ENCODE measurements around the gene HYAL2.

HYAL2 gene

DNA sequence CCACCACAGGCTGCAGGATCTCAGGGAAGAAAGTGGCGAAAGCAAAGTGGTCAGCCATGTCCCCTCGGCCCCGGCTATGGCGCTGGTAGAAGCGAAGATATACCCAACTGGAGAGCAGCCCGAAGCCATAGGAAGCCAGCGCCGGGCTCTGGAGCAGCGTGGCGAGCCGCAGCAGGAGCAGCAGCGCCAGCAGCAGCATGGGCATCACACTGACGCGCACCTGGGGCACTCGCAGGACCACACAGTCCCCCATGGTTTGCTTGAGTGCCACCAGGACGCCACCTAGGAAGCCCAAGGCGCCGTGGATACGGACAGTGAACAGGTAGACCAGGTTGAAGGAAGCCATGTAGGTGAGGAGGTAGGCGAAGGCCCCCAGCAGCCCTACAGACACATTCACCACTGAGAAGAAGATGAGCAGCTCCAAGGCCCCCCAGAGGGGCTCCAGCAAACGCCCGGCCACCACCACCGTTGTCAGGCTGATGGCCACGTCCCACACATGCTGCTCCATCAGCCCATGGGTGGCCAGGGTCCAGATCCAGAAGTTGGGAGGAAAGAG is 35.9 kb upstream of the HYAL2 start:
- Histone ChIP-seq H3K4me3 (ENCODE audit: low read depth in 1 of 2, low read length in 2 of 2) (peak overlapping the region; percentile 83 to 99), H3K4me1 (ENCODE audit: control insufficient read depth in 1 of 2, insufficient read depth in 2 of 2, low read length in 2 of 2) (peaks cover 32 to 38% of the 10 kb centered on the region in 2 donors), H3K9me3 (ENCODE audit: control insufficient read depth in 1 of 2, low read length in 2 of 2) (no peaks in the 10 kb centered on the region), H3K27ac (ENCODE audit: low read length) (peak overlapping the region; percentile 82), H3K36me3 (ENCODE audit: control insufficient read depth in 1 of 2, insufficient read depth in 2 of 2, low read length in 2 of 2) (peaks cover 30 to 31% of the 10 kb centered on the region in 2 donors), H3K27me3 (ENCODE audit: low read depth, low read length) (no peaks in the 10 kb centered on the region)

DNA sequence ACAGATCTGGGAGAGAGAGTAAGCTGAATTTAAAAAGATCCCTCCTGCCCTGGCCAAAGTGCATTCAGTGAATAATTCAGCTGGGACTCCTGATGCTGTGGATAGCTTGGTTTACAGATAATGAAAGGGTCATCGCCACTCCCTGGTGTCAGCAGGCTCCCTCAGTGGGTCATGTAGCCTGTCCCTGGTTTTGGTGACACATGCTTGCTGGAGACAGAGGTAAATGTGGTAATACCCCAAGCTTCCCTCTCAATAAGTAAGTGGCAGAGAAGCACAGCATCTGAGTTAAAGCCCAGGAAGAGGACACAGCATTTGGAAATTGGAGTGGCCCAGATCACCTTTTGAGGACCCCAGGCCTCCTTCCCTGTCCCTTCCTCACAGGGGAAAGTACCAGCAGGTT is 34.9 kb upstream of the HYAL2 start:
- peaks cover 33 to 35% of the 10 kb centered on the region in 2 donors for H3K36me3 ChIP-seq (ENCODE audit: control insufficient read depth in 1 of 2, insufficient read depth in 2 of 2, low read length in 2 of 2)
- H3K4me3 ChIP-seq (ENCODE audit: low read depth in 1 of 2, low read length in 2 of 2) = peak overlapping the region; percentile 83 to 99
- peak overlapping the region; percentile 82 for H3K27ac ChIP-seq (ENCODE audit: low read length)
- H3K4me1 ChIP-seq (ENCODE audit: control insufficient read depth in 1 of 2, insufficient read depth in 2 of 2, low read length in 2 of 2) = peaks cover 32 to 38% of the 10 kb centered on the region in 2 donors
- no peaks in the 10 kb centered on the region for H3K9me3 ChIP-seq (ENCODE audit: control insufficient read depth in 1 of 2, low read length in 2 of 2)
- no peaks in the 10 kb centered on the region for H3K27me3 ChIP-seq (ENCODE audit: low read depth, low read length)

DNA sequence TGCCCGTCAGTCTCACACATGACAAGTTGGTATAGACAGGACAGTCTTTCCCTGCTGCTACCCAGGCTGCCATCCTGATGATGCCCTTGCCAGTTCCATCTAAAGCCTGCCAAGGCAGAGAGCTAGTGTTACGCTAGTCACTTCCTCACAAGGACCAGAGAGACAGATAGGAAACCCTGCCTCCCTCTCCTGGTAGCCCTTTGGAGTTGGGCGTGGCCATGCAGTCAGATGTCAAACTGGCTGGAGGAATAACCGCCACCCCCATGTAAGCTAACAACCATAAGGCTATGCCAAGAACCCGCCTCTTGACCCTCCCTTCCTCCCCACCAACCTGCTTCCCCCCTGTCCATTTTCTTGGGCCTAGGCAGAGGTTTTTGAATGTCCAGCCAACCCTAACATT is 34.0 kb upstream of the HYAL2 start:
- H3K27me3 ChIP-seq (ENCODE audit: low read depth, low read length) = no peaks in the 10 kb centered on the region
- peak overlapping the region; percentile 83 to 99 for H3K4me3 ChIP-seq (ENCODE audit: low read depth in 1 of 2, low read length in 2 of 2)
- peak overlapping the region; percentile 82 for H3K27ac ChIP-seq (ENCODE audit: low read length)
- peaks cover 33 to 41% of the 10 kb centered on the region in 2 donors for H3K4me1 ChIP-seq (ENCODE audit: control insufficient read depth in 1 of 2, insufficient read depth in 2 of 2, low read length in 2 of 2)
- H3K9me3 ChIP-seq (ENCODE audit: control insufficient read depth in 1 of 2, low read length in 2 of 2) = no peaks in the 10 kb centered on the region
- H3K36me3 ChIP-seq (ENCODE audit: control insufficient read depth in 1 of 2, insufficient read depth in 2 of 2, low read length in 2 of 2) = peaks cover 33 to 35% of the 10 kb centered on the region in 2 donors

DNA sequence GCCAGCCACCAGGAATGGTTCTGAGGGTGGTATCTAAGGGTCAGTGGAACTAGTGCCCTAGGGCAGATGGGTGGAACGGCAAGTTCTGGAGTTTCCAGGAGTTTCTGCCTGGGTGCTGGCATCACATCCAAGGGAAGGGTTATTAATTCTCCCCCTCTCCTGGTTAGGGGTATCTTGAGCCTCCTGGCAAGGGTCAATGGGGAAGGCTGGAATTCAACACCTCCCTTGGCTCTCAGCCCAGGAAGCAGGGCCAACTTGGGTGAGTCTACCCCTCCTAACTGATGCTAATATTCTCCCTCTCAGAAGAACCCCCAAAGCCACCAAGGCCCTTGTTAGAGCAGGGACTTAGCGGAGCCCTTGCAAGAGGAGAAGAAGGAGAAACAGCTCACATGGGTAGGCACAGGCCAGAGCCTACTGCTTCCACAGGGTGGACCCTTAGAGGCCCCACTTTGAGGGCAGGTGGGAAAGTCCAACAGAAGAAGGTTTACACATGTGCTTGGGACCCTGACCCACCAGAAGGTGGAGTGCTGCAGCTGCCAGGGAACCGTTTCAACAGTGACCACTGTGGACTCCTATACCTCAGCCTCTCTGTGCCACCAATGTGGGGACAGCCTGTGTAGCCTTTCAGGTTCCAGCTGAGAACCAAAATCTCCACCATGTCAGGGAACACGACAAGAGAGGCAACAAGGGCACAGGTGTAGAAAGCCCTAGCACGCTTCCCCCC is 33.4 kb upstream of the HYAL2 start:
- H3K27ac ChIP-seq (ENCODE audit: low read length) = peak overlapping the region; percentile 82
- peaks cover 38 to 47% of the 10 kb centered on the region in 2 donors for H3K4me1 ChIP-seq (ENCODE audit: control insufficient read depth in 1 of 2, insufficient read depth in 2 of 2, low read length in 2 of 2)
- peaks cover 33 to 35% of the 10 kb centered on the region in 2 donors for H3K36me3 ChIP-seq (ENCODE audit: control insufficient read depth in 1 of 2, insufficient read depth in 2 of 2, low read length in 2 of 2)
- no peaks in the 10 kb centered on the region for H3K9me3 ChIP-seq (ENCODE audit: control insufficient read depth in 1 of 2, low read length in 2 of 2)
- peak overlapping the region; percentile 83 to 99 for H3K4me3 ChIP-seq (ENCODE audit: low read depth in 1 of 2, low read length in 2 of 2)
- H3K27me3 ChIP-seq (ENCODE audit: low read depth, low read length) = no peaks in the 10 kb centered on the region

DNA sequence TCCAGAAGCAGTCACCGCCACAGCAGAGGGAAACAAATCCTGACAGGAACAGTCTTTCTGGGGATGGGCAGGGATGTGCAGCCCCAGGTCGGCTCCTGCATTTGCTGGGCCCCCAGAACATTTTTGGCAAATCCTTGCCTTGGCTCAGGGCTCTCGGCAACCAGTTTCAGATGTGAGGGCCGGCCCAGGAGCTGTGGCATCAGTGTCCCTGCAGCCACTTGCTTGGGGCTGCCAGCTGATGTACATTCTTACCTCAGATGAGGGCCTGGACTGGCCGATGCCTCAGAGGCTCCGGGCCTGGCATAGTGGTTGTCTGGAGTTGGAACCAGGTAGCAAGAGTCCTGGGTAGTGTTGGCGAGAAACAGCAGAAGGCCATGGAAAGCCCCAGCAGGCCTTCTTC is 32.3 kb upstream of the HYAL2 start:
- no peak overlapping the region for H3K4me3 ChIP-seq (ENCODE audit: low read depth in 1 of 2, low read length in 2 of 2)
- no peaks in the 10 kb centered on the region for H3K27me3 ChIP-seq (ENCODE audit: low read depth, low read length)
- H3K36me3 ChIP-seq (ENCODE audit: control insufficient read depth in 1 of 2, insufficient read depth in 2 of 2, low read length in 2 of 2) = peaks cover 33 to 38% of the 10 kb centered on the region in 2 donors
- peaks cover 43 to 53% of the 10 kb centered on the region in 2 donors for H3K4me1 ChIP-seq (ENCODE audit: control insufficient read depth in 1 of 2, insufficient read depth in 2 of 2, low read length in 2 of 2)
- H3K9me3 ChIP-seq (ENCODE audit: control insufficient read depth in 1 of 2, low read length in 2 of 2) = no peaks in the 10 kb centered on the region
- H3K27ac ChIP-seq (ENCODE audit: low read length) = no peak overlapping the region

DNA sequence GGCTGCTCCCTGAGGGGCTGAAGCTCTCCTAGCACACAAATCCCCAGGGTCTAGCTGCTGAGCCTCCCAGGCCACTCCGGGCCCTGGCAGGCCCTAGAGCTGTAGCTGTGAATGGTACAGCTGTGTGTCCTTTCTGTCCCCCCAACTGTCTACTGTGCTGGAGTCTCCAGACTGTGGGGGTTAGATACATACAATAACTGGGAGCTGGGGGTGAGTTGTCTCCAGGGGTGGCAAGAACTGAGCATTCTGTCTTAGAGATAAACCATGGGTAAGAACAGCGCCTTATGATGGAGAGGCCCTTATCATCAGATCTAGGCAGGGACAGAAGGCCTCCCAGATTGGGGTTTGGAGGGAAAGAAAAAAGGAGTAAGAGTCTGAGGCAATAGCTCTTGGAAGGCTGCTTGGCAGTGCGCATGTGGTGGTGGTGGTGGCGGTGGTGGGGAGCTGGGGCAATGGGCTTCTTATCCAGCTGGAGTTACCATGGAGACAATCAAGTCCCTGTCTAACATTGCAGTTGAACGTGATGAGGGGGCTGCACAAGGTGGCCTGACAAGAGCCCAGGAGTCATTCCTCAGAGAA is 31.7 kb upstream of the HYAL2 start:
- peaks cover 33 to 38% of the 10 kb centered on the region in 2 donors for H3K36me3 ChIP-seq (ENCODE audit: control insufficient read depth in 1 of 2, insufficient read depth in 2 of 2, low read length in 2 of 2)
- H3K9me3 ChIP-seq (ENCODE audit: control insufficient read depth in 1 of 2, low read length in 2 of 2) = no peaks in the 10 kb centered on the region
- H3K4me1 ChIP-seq (ENCODE audit: control insufficient read depth in 1 of 2, insufficient read depth in 2 of 2, low read length in 2 of 2) = peaks cover 49 to 55% of the 10 kb centered on the region in 2 donors
- no peak overlapping the region for H3K27ac ChIP-seq (ENCODE audit: low read length)
- no peak overlapping the region for H3K4me3 ChIP-seq (ENCODE audit: low read depth in 1 of 2, low read length in 2 of 2)
- no peaks in the 10 kb centered on the region for H3K27me3 ChIP-seq (ENCODE audit: low read depth, low read length)

DNA sequence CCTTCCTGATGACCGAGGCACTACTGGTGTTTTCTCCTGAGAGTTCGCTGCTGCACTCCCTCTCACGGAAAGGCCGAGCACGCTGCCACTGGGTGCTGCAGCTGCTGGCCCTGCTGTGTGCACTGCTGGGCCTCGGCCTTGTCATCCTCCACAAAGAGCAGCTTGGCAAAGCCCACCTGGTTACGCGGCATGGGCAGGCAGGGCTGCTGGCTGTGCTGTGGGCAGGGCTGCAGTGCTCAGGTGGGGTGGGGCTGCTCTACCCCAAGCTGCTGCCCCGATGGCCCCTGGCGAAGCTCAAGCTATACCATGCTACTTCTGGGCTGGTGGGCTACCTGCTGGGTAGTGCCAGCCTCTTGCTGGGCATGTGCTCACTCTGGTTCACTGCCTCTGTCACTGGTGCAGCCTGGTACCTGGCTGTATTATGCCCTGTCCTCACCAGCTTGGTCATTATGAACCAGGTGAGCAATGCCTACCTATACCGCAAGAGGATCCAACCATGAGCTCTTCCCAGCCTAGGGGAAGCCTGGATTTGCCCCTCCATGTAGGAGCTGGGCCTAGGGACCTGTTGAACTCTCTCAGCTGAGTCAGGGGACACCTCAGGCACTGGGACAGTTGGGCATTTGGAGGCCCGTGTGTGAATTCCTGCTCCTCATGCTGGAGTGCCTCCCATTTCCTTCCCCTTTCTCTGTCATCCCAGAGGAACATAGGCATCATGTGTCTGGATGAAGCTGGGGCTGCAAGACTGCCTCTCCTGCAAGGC is 30.9 kb upstream of the HYAL2 start:
- Histone ChIP-seq H3K4me1 (ENCODE audit: control insufficient read depth in 1 of 2, insufficient read depth in 2 of 2, low read length in 2 of 2) (peaks cover 49 to 54% of the 10 kb centered on the region in 2 donors), H3K27me3 (ENCODE audit: low read depth, low read length) (no peaks in the 10 kb centered on the region), H3K36me3 (ENCODE audit: control insufficient read depth in 1 of 2, insufficient read depth in 2 of 2, low read length in 2 of 2) (peaks cover 34 to 38% of the 10 kb centered on the region in 2 donors), H3K9me3 (ENCODE audit: control insufficient read depth in 1 of 2, low read length in 2 of 2) (no peaks in the 10 kb centered on the region), H3K27ac (ENCODE audit: low read length) (no peak overlapping the region), H3K4me3 (ENCODE audit: low read depth in 1 of 2, low read length in 2 of 2) (no peak overlapping the region)

DNA sequence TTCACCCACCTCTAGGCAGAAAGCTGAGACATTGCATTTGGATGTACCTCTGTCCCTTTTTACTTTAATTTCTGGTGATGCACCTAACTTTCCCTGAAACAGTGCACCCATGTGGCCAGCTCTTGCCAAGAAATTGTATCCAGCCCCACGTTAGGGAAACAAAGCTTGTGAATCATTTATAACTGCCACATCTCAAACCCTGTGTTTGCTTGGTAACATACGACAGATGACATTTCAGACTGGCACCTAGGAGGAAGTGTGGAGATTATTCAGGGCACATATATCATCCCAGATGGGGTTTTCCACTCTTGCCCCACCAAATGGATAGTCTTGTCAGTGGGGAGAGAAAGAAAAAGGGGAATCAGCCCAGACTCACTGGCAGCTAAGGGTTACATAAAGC is 30.2 kb upstream of the HYAL2 start:
- Histone ChIP-seq H3K9me3 (ENCODE audit: control insufficient read depth in 1 of 2, low read length in 2 of 2) (no peaks in the 10 kb centered on the region), H3K36me3 (ENCODE audit: control insufficient read depth in 1 of 2, insufficient read depth in 2 of 2, low read length in 2 of 2) (peaks cover 38 to 44% of the 10 kb centered on the region in 2 donors), H3K4me3 (ENCODE audit: low read depth in 1 of 2, low read length in 2 of 2) (no peak overlapping the region), H3K27me3 (ENCODE audit: low read depth, low read length) (no peaks in the 10 kb centered on the region), H3K4me1 (ENCODE audit: control insufficient read depth in 1 of 2, insufficient read depth in 2 of 2, low read length in 2 of 2) (peaks cover 42 to 48% of the 10 kb centered on the region in 2 donors), H3K27ac (ENCODE audit: low read length) (no peak overlapping the region)

DNA sequence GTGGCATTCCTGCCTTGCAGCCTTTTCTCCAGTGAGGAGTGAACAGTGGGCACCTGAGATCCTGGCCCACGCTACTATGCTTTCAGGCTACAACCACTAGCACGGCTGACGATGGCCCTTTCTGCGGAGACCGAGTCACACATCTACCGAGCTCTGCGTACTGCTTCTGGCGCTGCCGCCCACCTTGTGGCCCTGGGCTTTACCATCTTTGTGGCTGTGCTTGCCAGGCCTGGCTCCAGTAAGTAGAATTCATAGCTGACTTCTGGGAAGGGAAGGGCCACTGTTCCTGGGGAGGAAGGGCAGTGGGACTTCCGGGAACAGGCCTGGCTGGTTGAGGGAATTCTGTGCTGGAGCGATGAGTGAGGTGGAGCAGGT is 28.8 kb upstream of the HYAL2 start:
- peak overlapping the region; percentile 90 for H3K27ac ChIP-seq (ENCODE audit: low read length)
- peaks cover 32 to 49% of the 10 kb centered on the region in 2 donors for H3K36me3 ChIP-seq (ENCODE audit: control insufficient read depth in 1 of 2, insufficient read depth in 2 of 2, low read length in 2 of 2)
- peaks cover 28 to 38% of the 10 kb centered on the region in 2 donors for H3K4me1 ChIP-seq (ENCODE audit: control insufficient read depth in 1 of 2, insufficient read depth in 2 of 2, low read length in 2 of 2)
- no peaks in the 10 kb centered on the region for H3K27me3 ChIP-seq (ENCODE audit: low read depth, low read length)
- no peaks in the 10 kb centered on the region for H3K9me3 ChIP-seq (ENCODE audit: control insufficient read depth in 1 of 2, low read length in 2 of 2)
- peak overlapping the region; percentile 83 to 94 for H3K4me3 ChIP-seq (ENCODE audit: low read depth in 1 of 2, low read length in 2 of 2)

DNA sequence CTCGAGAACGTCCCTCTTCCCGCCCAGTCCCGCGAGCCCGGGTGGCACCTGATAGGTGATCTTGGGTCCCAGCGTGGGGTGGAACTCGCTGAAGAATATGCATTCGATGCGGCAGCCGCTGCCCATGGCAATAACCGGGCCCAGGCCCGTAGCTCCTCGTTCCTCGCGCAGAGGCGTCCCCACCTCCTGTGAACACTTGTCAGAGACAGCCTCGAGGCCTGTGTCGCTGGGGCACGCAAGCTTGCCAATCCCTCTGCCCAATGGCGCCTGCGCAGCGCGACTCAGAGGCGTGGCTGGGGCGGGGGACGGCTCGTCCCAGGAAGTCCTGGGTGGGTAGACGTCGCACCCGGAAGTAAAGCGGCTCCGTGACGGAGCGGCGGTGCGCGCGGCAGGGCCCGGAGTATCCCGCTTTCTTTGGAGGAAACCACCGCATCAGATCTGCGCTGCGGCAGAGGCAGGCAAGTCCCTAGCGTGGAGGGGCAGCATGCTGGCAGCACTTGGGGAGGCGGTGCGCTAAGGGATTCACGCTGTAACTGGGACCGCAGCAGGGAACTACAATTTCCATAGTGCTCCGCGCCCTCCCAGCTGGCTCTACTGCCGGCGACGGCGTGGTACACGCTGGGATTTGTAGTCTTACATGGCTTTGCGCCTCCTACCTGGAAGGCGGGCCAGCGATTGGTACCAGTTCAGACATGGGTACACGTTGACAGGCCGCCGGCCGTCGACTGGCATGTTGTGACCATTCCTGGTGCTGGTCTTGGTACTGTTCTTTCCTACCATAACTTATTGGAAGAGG is 28.2 kb upstream of the HYAL2 start, which contains the start of the genes CYB561D2 and NPRL2:
Gene CYB561D2 (plus strand): TSS at position 336 of the 796 bp plus-strand sequence. CDS start 572 bp downstream, outside the sequence.
Gene NPRL2 (minus strand): TSS at position 249 of the 796 bp plus-strand sequence. CDS start 123 bp downstream, at position 126.
- Histone ChIP-seq H3K27me3 (ENCODE audit: low read depth, low read length) (no peaks in the 10 kb centered on the region), H3K4me3 (ENCODE audit: low read depth in 1 of 2, low read length in 2 of 2) (peak within 1 kb of the TSS; percentile 83 to 94), H3K27ac (ENCODE audit: low read length) (peak within 1 kb of the TSS; percentile 90), H3K9me3 (ENCODE audit: control insufficient read depth in 1 of 2, low read length in 2 of 2) (no peaks in the 10 kb centered on the region), H3K4me1 (ENCODE audit: control insufficient read depth in 1 of 2, insufficient read depth in 2 of 2, low read length in 2 of 2) (peaks cover 22 to 36% of the 10 kb centered on the region in 2 donors), H3K36me3 (ENCODE audit: control insufficient read depth in 1 of 2, insufficient read depth in 2 of 2, low read length in 2 of 2) (peaks cover 26 to 48% of the 10 kb centered on the region in 2 donors)

Measured in muscle layer of duodenum (tissue), 2 donors.